GM13977 (cell line): ENCODE results near the gene COX19.
"Not testable (repeated sequence)": the region's sequence is repeated elsewhere in the genome, so short reads cannot be mapped to it uniquely, and the experiment has no call there.

ENCODE experiments used
- DNase-seq: peaks from one replicate; pipeline ENCODE4 v3.0.0; 2012; ENCODE audit warnings: low spot score
- CTCF ChIP-seq: IDR thresholded peaks from 2 replicates; pipeline ENCODE4 v1.5.1; 2012; ENCODE audit warnings: mild to moderate bottlenecking, control low read depth; ENCODE audit not compliant: insufficient read depth; ENCODE audit errors: extremely low read depth, missing control alignments
- in situ Hi-C: fragments of 300-500 bp; cut with MboI; formaldehyde crosslinking; loops from one replicate; pipeline ENCODE4 v1.12.0; 2022; ENCODE audit warnings: low sequenced_read_pairs, low pct_unique_long_range_greater_than_20kb, mixed read lengths, inconsistent platforms; ENCODE audit not compliant: unreplicated experiment

The COX19 gene

GRCh38 chr7:930975-931758 lies 44.2 kb downstream of the COX19 start:
- in situ Hi-C loops, result no loop called here
- no peak for DNase-seq

GRCh38 chr7:929311-929711 lies 46.0 kb downstream of the COX19 start:
- in situ Hi-C loops, result no loop called here
- no peak for TF ChIP-seq CTCF
- DNase-seq, result no peak

More at GRCh38 chr7:930975-931758, 44.2 kb downstream of the COX19 start:
- TF ChIP-seq CTCF, result no peak

GRCh38 chr7:927031-927671 lies 48.2 kb downstream of the COX19 start:
- no peak for TF ChIP-seq CTCF

GRCh38 chr7:926061-927030 lies 49.0 kb downstream of the COX19 start:
- no peak for TF ChIP-seq CTCF
- in situ Hi-C loops, result no loop called here
- DNase-seq, result no peak

More at GRCh38 chr7:927031-927671, 48.2 kb downstream of the COX19 start:
- no peak for DNase-seq
- in situ Hi-C loops, result no loop called here

- in situ Hi-C loops, result no loop called here
- TF ChIP-seq CTCF, result no peak
- no peak for DNase-seq
Observed at GRCh38 chr7:925601-926000, 49.7 kb downstream of the COX19 start.

GRCh38 chr7:924541-925231 lies 50.7 kb downstream of the COX19 start:
- in situ Hi-C loops, result no loop called here
- peak; percentile 81 for DNase-seq
- no peak for TF ChIP-seq CTCF

- DNase-seq, in situ Hi-C loops: not testable (repeated sequence)
Observed at GRCh38 chr7:924042-924441, 51.3 kb downstream of the COX19 start.
